Ammon's horn (tissue), 1 donor: Measurements from ENCODE around the gene GPM6B.
A peak's percentile ranks its signal among the peaks of the same experiment; 100 is the strongest.
"Not testable (repeated sequence)": the region's sequence is repeated elsewhere in the genome, so short reads cannot be mapped to it uniquely, and the experiment has no call there.

Experiments
- DNase-seq: peaks from one replicate; pipeline ENCODE4 v3.0.0-alpha.2; 2016; ENCODE audit warnings: low spot score

GPM6B gene

DNA sequence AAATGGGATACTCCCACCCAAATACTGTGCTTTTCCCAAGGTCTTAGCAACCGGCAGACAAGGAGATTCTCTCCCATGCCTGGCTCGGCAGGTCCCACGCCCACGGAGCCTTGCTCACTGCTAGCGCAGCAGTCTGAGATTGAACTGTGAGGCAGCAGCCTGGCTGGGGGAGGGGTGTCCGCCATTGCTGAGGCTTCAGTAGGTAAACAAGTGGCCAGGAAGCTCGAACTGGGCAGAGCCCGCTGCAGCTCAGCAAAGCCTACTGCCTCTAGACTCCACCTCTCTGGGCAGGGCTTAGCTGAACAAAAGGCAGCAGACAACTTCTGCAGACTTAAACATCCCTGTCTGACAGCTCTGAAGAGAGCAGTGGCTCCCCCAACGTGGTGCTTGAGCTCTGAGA lies 92.0 kb downstream of the GPM6B start:
- DNase-seq: not testable (repeated sequence)

DNA sequence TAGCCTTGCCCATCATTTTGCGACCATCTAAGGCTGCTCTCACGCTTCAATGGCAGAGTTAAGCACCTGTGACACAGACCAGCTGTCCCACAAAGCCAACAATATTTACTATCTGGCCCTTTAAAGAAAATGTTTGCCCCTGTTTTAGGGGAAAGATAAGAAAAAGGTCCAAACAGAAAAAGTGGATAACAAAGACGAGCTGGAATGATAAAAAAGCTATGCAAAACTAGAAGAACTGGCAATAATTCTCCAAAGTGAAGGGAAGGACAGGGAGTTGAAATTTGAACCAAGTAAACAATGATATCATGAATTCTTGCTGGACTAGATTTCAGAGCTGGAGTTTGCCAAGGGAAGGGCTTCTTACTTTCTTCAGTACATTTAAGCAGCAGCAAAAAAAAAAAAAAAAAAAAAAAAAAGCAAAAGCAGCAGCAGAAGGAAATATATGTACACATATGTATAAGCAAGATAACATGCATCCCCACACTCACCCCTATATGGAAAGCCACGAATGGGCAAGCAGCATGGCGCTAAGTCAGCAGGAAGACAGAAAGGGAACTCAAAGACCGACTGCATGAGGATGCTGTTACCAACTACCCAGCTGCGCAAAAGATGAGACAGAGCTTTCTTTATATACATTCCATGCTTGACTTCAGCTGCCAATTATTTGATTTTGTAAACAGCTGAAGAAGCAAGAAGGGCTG lies 94.9 kb downstream of the GPM6B start:
- DNase-seq: peak; percentile 29

DNA sequence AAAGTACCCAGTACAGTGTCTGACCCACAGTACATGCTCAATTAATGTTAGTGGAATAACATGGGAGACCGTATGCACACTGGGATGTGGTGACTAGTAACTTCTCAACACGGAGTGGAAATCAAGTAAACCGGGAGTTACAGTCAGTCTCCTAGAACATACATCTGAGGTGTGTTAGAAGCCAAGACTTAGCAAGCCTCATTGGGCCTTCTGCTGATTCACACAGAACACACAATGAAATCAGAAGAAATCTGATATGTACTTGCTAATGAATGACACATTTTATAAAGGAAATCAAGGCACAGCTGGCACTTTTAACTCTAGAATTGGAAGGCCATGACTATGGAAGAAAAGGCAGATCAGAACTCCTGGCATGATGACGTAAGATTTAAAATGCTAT lies 95.5 kb downstream of the GPM6B start:
- DNase-seq: no peak
